Stimulated activated CD8-positive, alpha-beta memory T cell treated with anti-CD3 and anti-CD28 coated beads, Interleukin-15, amount 100 ng/mL, for 48 hours (primary cell): ENCODE measurements around the gene PELI1.
A peak's percentile ranks its signal among the peaks of the same experiment; 100 is the strongest.

Experiments
- DNase-seq, 2 donors: peaks; one replicate each; pipeline ENCODE4 v3.0.0-alpha.2; 2020; ENCODE audit warnings: low read depth in 2 of 2

Gene PELI1, protein sequence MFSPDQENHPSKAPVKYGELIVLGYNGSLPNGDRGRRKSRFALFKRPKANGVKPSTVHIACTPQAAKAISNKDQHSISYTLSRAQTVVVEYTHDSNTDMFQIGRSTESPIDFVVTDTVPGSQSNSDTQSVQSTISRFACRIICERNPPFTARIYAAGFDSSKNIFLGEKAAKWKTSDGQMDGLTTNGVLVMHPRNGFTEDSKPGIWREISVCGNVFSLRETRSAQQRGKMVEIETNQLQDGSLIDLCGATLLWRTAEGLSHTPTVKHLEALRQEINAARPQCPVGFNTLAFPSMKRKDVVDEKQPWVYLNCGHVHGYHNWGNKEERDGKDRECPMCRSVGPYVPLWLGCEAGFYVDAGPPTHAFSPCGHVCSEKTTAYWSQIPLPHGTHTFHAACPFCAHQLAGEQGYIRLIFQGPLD

DNA sequence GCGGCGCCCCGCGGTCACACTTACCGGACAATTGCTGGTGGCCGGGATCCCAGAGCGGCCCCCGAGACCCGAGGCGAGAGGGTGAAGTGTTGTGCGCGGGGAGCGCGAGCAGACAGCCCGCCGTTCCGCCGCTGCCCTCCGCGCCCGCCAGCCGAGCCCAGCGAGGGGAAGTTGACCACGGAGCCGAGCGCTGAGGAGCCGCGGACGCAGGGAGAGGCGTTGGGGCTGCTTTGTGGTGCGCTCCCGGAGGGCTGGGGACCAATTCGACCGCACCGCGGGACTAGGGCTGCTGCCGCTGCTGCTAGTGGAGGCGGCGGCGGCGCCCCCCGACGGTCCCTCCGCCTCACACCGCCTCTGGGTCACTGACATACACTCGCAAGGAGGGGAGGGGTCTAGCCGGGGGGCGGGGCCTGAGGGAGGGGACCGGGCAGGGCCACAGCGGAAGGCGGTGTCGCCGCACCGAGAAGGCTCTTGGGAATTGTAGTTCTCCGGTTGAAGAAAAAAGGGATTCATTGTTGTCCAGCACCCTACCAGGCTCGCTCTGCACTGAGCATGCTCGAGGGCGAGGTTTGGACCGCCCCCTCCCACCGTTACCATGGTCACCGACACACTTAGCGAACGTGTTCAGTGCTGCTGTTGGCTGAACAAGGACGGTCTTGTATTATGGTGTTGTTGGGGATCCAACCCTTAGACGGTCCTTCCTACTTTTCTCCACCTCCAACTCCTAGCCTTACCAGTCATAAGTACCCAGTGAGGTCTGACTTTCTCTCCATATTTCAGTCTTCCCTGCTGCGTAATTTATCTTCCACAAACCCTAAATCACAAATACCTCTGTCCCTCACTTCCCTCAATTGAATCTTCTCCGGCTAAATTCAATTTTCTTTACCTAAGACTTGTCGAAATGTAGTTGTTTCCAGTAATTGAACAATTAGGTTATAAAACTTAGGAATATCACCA, at the start of gene PELI1:
TSS of gene PELI1 (minus strand) at position 364 of the 957 bp plus-strand sequence. CDS start 36,110 bp downstream, outside the sequence.
- DNase-seq, result peak; percentile 86 to 88

DNA sequence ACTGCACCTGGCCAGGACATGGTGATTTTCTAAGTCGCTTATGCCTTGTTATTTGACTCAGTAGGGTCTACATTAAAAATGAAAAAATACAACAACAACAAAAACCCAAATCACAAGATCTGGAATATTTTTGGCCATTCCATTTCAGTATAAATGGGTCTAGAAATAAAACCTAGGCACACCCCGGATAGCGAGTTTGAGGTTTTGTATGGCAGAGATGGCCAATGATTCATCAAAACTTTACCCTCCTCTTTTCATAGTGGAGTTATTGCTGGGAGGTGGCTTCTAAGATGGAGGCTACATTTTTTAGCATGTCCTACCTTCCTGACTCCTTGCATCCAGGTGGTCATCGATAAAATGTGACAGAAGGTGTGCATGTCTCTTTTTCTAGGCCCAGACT, 49.3 kb upstream of the PELI1 start:
- DNase-seq, result no peak

DNA sequence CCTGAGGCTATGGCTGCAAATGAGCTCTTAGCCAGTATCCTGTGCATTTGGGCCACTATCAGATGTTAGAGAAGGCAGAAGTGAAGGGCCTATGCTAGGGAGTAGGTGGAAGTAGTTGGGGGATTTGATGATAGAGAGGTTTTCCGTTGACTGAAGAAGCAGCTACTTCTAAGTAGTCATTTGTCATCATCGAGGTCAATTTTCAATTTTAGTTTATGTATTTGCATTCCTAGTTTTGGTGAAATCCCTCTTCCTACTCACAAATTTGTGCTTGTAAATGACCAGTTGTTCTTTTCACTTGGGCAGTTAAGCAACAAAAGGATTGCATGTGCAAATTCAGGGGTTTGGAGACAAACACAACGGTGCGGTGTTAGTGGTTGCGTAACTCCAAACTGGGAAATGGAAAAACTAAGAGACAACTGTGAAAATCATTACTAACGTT, 48.5 kb upstream of the PELI1 start:
- DNase-seq, result no peak

DNA sequence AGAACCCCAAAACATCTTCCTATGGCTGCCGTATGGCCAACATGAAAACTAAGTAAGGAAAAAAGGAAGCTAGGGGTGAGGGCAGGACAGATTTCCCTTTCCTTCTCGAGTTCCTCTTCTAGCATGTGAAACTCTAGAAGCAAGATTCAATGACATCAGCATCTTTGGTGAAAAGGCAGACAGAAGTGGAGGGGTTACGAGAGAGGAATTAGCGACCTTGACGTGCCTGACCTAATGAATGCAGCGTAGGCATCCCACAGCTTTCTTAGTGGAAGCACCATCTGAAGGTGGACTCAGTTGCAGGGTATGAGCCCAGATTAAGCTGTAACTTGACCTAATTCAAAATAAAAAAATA, 47.9 kb upstream of the PELI1 start:
- no peak for DNase-seq

DNA sequence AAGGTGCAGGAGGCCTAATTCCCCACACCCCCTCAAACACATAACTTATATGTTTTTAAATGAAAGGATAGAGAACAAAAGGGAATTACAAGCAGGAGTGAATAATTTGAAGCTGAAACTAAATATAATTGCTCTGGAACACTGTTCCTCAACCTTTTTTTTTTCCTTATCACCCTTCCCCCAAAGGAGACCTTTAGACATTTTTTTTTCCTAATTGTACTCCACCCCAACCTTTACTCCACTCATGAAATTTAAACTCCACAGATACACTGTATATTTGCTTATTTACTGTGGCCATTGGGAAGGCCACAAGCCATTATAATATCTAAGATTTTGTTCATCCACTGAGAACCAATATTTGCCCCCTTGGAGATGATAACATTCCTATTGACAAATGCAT, 45.4 kb upstream of the PELI1 start:
- DNase-seq, result no peak

DNA sequence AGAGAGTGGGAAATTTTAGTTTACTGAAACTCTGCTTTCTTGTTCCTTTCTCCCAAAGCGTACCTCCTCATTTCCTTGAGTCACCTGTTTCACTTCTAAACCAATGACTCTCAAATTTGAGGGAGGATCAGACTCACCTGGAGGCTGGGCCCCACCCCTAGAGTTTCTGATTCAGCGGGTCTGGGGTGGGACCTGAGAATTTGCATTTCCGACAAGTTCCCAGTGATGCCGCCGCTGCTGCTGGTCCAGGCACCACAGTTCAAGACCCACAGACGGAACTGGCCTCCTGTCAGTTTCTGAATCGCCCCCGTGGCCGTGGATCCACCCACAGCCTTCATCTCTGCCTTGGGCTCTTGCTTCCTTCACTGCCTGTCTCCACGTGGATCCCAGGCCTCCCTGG, 44.9 kb upstream of the PELI1 start:
- no peak for DNase-seq

DNA sequence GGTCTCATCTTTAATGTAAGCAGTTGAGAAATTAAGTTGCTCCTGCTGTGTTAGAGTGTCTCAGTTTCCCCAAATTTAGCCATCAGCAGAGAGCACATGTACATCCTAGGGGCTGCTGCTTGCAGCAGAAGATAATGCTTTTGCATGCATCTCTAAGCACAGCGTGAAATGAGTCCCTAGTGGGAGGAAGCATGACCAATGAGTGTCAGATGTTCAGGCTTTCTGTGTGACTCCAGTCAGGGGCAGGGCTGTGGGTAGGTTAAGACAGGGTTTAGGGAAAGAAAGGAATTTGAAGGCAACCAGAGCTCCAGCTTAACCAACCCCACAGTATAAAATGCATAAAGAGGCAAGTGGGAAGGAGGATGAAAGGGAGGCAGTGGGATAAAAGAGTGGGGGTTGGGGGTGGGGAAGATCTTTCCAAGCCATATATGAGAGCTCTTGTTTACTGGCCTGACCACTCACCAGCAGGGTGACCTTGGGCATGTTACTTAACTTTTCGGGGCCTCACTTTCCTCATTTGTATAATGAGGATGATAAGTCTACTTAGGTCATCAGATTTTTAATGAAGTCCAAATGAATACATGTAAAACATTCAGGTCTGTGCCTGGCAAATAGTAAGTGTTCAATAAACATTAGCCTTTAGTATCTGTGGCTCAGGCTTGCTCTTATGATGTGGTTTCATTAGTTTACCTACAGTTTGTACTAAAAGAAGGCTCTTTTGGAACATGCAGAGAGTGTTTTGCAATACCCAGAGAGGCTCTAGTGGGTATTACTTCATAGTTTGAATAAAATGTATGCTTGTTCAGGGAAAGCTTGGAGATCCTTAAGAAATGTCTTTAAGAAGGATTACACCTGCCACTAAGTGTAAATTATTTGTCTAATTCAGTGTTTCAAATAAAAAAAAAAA, 42.7 kb upstream of the PELI1 start:
- DNase-seq, result no peak

DNA sequence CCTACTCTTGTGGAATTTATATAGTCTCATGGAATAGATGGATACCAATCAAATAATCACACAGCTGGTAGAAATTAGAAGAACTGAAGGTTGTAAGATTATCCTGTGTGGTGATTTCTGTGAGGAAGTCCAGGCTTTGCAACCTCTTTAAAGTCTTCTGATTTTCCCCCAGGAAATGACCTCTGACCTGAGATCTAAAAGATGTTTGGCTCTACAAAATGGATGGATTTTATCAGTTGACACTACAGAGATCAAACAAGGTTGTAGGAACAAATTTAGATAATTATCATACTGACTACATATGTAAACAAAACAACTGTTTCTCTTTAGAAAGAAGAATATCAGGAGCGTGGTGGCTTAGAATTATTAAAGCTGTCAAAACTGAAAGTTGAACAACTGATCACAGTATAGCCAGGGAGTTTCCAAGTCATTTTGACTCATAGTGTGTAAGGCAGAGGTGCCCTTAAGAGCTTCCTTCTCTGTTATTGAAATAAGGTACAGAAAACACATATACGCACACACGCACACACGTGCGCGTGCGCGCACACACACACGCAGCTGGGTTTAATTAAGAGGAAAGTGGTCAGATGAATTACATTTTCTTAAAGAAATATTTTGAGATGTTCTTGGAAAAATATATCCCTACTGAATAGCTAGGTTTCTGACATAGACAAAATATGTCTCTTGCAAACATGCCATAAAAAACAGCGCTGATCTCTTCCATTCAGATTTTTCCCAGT, 35.5 kb upstream of the PELI1 start:
- no peak for DNase-seq

DNA sequence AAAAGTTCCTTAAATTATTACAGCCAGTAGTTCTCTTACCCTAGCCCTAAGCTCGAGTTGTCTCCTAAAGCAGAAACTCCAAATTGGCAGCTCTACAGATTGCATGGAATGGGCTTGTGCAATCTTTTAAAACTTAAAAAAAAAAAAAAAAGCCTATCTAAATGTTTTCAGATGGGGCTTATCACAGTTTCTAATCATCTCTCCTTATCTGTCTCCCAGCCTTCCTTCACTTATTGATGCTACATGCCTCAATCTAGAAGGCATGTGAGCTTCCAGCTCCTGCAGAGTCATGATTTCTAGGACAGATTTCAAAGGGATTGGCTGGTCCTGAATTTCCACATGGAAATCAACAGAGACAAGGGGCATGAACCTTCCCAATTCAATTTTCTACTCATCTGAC, 33.1 kb upstream of the PELI1 start:
- no peak for DNase-seq

DNA sequence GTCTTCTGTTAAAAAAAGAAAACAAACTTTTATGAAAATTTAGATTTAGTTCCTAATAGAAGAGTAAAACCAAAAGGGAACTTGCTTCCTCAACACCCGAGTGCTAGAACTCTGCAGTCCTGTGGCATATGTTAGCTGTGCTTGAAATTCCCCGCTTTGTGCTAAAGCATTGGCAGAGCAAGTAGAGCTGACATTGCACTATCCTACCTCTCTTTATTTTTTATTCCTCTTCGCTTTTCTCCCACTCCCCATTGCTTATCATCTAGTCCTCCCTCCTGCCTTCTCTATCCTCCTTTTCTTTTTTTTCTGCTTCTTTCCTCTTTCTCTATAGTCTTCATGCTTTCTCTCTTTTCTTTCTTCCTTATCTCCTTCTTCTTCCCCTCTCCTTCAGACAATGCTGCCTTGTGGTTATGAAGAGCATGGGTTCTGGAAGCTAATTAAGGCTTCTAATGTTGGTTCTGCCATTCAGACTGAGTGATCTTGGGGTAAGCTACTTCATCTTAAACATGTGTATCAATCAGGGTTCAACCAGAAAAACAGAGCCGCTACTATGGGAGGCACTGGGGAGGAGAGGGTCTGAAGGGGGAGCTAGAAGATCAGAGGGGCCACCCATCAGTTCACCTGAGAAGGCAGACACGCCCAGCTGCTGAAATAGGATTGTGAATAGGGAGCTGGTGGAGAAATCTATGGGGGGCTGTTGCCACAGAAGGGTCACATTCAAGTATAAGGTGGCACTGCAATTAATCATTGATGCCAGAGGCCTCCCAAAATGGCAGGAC, 31.4 kb upstream of the PELI1 start:
- DNase-seq, result no peak

DNA sequence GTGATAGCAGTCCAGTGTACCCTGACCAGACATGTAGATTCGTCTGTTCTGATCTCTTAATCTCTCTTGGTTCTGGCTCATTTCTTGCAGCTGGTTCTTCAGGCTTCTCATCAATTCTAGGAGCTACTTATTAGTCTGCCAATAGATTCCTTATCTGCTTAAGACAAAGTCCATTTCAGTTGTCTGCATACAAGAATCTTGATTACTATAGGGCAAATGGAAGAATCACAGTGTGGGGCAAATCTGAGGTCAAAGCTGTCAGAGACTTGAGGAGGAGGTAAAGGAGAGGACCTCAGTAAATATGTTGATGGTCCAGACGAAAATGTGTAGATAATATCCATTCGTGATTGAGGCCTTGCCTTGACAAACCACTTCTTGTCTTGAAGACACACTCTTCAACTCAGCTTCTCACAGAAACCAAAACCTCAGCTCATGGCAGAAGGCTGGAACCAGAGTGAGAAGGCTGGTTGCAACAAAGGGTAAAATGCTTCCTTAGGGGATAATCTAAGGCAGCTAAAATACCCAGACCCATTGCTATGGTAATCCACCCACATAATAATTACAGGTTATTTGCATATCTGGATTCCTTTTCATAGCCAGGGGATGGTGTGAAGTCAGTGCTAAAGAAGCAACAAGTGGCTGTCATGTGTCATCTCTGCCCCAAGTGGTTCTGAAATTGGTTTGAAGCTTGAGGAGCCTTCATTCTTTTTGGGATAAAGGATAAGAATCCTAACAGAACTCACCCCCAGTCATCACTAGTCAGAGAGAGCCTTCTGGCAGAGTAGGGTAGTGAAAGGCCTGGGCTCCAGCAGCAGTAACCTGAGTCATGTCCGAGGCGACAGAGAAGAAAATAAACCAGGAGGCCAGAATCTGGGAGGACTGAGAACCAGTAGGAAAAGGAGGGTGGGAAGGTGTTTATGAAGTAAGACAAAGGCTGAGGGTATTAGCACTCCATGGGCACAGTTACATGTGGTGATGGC, 29.2 kb upstream of the PELI1 start:
- no peak for DNase-seq

DNA sequence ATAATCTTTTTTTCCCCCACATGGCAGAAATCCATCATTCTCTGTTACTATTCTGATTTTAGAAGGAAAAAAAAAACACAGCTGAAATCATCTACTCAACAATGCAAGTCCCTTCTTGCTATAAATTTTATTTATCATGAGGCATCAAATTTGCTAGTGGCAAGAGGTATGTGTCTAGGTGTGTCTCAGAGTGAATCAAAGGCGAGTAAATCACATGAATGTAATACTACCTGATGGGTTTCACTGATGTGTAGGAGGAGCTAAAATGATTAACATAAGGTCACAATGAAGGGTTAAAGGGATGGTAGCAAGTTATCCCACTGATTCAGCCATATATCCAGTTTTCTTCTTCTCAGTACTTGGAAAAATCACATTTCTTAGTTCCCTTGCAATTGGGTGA, 24.5 kb upstream of the PELI1 start:
- DNase-seq, result no peak

DNA sequence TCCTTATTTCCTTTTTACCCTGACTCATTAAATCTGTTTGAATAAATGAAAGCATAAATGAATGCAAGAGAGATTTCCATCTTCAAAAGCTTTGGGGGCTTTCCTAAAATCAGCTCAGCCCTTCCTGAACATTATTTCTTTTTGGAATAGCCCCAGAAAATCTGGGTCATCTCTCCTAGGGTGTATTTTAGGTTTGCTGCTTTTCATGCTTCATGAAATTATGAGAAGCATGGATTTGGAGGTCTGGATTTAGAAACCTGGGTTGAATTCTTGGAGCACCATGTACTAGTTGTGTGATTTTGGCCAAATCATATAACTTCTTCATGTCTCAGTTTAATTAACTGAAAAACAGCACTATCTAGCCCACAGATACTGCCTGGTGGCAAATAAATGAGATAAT, 24.0 kb upstream of the PELI1 start:
- DNase-seq, result no peak

DNA sequence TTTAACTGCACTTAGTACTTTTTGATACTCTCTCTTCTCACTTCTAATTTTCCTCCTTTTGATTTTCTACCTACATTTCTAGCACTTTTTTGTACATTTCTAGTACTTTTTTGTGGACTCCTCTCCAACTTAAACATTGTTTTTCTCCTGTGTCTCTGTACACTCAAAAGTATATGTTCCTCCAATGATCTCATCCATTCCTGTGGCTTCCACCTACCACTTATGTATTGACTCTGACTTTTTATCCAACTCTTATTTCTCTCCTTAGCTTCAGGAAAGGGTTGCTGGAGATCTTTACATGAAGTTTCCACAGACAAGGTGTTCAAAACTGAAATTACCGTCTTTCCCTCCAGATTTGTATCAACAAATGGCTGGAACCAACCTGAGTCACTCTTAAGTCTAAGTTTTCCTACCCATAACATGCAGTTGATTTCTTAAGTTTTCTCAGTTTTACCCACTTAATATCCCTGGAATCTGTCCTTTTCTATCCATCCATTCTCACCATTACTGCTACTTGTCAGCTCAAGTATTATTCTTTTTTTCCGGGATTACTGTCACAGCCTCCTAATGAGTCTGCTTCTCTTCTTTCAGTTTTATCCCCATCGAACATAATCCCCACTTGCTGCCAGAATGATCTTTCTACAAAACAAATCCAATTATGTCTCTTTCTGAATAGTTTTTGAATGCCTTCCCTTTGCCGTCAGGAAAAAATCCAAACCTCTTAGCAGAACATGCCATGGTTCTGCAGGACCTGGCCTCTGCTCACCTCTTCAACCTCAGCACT, 22.6 kb upstream of the PELI1 start:
- DNase-seq, result no peak

DNA sequence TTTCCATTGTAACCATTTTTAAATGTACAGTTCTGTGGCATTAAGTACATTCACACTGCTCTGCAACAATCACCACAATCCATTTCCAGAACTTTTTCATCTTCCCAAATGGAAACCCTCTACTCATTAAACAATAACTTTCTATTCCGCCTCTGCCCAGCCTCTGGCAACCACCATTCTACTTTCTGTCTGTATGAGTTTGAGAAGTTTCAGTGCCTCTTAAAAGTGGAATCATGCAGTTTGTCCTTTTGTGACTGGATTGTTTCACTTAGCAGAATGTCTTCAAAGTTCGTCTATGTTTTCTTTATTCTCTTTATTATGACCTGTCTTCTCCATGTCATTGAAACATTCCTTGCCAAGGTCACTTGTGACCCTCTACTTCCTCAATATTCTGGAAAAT, 22.0 kb upstream of the PELI1 start:
- DNase-seq, result no peak

DNA sequence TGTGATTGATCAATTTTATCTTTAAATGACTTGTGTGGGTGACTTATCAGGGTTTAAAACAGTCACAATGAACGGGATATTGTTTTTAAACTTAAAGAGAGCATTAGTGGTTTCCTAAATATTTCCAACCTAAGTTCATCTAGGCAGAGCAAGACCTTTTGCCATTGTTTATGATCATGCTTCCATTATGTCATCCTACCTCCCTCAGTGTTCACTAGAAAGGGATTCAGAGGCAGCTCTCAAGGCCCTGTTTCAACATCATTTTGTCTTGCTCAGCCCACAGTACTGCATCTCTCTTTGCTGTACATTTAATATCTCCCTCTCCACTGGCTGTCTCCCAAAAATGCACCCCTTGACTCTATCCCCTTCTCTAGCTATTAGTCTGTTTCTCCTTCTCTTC, 21.5 kb upstream of the PELI1 start:
- DNase-seq, result no peak

DNA sequence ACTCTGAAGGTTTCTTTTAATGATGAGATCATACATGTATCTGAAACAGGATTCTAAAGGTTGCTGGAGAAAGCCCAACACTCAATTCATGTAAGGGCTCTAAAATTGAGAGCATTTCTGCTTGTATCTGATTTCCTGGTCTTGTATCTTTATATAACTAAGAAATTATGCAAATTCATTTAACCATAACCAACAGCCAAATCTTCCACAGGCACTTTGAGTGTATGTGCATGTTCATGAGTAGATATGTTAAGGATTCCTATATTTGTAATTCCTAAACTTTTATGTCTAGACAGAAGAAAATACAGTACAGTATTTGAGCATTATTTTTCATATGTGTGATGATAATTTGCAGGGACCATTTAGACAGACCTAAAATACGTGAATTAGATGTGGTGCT, 20.4 kb upstream of the PELI1 start:
- no peak for DNase-seq

DNA sequence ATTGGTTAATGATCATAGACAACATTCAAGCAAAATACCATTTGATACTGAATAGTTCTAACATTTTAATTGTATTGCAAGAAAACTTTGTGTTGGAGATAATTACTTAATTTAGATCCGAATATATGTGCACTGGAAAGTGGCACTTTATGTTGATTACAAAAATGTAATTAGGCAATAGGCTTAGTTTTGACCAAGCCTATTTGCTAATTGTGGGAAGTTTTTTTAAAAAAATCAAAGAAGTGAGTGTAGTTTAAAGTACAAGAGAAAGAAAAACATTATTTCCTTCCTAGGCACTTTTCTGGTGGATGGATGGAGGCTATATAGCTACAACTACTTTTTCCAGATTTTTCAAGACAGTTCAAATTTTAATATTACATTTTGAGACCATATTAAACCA, 18.3 kb upstream of the PELI1 start:
- DNase-seq, result no peak
